NCI-H748 (cell line): ENCODE results near the gene SYNJ1.
"Not testable (repeated sequence)": the region's sequence is repeated elsewhere in the genome, so short reads cannot be mapped to it uniquely, and the experiment has no call there.

Experiments used
- DNase-seq: peaks from one replicate; lab custom pipeline; 2025; ENCODE audit not compliant: unreplicated experiment; lab: John Stamatoyannopoulos, UW

SYNJ1 gene

DNA sequence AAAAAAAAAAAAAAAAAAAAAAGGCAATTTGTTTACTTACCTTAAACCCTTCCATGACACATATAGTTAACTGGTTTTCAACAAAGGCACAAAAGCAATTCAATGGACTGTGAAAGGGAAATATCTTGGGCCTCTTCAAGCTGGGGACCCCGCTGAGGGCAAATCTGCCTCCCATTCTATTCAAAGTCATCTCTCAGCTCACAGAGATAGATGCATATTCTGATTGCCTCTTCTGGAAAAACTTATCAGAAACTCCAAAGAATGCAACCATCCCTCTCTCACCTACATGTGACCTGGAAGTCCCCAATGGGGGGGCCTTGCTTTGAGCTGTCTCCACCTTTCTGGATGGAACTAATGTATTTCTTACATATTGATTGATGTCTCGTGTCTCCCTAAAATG is 12.1 kb upstream of the SYNJ1 start:
- DNase-seq: no peak

DNA sequence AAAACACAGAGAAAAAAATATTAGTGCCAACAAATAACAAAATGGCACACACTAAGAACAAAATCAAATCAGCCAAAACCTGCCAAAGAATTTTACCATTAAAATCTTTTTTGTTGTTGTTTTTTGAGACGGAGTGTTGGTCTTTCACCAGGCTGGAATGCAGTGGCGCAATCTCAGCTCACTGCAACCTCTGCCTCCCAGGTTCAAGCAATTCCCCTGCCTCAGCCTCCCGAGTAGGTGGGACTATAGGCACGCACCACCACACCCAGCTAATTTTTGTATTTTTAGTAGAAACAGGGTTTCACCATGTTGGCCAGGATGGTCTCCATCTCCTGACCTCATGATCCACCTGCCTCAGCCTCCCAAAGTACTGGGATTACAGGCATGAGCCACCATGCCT is 8.3 kb upstream of the SYNJ1 start:
- DNase-seq: not testable (repeated sequence)

DNA sequence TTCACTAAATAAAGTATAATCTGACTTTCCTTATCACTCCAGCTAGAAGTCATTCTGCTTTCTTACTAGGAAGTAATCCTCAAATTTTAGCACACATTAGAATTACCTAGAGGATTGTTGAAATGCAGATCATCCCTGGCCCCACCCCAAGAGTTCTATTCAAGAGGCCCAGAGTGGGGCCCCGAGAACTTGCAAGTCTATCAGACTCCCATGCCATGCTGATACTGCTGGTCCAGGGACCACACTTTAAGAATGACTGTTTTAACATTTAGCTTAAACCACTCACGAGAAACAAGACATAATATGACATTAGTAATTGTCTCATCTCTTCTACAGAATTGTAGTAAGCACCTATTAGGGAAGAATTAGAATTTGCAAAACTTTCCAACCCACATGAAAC is 7.7 kb upstream of the SYNJ1 start:
- DNase-seq: no peak

DNA sequence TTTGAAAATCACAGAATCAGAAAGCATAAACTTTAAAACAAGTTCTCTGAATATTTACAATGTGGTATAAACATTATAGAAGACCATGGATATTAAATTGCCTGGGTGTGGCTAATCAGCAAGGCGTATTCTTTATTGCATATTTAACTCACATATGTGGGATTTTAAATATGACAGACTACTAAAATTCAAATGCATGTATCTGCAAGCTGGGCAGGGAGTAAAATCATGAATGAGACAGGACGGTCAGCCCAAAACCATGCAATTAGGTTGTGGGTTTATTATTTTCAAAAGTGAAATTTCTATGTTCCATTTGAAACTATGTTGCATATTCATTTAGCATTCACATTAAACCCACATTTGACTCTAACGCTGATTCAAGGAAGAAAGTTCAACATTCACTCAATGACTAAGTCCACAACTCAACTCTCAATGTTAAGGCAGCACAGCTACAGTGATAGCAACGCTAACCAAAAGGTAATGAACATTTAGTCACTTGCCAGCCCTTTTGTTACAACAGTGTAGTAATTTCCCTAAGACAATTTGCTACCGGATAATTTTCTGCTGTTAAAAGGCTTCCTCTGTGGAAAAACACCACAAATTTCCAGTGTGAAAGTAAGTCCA is 6.3 kb upstream of the SYNJ1 start:
- DNase-seq: no peak

DNA sequence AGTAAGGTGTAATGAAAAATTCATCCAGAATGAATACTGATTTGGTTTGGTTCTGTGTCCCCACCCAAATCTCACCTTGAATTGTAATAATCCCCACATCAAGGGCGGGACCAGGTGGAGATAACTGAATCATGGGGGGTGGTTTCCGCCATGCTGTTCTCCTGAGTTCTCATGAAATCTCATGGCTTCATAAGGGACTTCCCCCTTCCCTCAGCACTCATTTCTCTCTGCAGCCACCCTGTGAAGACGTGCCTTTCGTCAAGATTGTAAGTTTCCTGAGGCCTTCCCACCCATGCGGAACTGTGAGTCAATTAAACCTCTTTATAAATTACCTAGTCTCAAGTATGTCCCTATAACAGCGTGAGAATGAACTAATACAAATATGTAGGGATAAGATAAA is 5.5 kb upstream of the SYNJ1 start:
- DNase-seq: no peak

DNA sequence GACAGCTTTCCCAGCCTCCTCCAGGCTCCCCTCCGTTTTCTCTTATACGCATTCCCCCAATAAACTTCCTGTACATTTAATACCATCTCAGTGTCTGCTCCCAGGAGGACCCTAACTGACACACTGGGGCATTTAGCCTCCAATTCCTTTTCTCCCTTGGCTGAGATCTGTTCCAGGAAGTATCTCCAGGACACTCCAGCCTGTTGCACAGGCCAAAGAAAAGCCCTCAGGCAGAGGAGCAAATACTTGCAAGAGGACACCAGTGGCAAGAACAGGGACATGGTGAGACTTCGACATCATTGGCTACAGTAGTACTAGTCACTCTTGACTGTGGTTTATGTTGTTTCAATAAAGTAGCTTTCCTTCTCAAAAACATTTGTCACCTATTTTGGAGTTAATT is 4.7 kb upstream of the SYNJ1 start:
- no peak for DNase-seq

DNA sequence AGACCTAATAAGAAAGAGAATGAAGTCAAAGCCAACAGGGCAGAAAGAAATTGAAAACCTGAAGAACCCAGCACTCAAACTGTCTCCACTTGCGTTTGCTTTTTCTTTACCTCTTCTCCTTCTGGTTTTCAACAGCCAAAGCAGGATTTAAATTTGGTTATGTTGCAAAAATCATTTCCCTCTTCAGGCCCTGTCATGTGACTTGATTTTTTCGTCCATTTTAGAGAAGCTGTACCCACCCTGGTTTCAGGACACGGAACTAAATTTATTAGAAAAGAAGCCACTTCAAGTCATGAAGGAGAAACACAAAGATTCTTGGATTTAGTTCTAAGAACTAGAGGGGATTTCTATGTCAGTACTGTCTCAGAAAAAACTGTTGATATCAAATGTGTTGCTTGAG is 1.0 kb upstream of the SYNJ1 start:
- no peak for DNase-seq

DNA sequence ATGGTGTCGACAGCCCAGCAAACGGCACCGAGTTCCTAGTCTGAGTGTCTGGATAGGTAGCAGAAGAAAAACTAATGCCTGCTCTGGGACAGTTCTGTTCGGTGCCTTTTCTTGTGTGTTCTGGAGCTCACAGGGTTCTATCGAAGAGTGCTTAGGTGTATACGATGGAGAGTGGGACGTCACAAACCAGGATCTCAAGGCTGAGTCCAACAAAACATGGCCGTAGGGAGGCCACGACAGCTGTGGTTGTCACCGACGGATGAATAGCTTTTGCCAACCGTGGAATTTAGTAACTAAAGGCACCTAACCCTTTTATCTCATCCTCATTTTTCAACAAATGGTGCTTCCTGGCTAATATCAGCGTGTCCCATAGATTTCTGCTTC is 635 bp upstream of the SYNJ1 start:
- no peak for DNase-seq

DNA sequence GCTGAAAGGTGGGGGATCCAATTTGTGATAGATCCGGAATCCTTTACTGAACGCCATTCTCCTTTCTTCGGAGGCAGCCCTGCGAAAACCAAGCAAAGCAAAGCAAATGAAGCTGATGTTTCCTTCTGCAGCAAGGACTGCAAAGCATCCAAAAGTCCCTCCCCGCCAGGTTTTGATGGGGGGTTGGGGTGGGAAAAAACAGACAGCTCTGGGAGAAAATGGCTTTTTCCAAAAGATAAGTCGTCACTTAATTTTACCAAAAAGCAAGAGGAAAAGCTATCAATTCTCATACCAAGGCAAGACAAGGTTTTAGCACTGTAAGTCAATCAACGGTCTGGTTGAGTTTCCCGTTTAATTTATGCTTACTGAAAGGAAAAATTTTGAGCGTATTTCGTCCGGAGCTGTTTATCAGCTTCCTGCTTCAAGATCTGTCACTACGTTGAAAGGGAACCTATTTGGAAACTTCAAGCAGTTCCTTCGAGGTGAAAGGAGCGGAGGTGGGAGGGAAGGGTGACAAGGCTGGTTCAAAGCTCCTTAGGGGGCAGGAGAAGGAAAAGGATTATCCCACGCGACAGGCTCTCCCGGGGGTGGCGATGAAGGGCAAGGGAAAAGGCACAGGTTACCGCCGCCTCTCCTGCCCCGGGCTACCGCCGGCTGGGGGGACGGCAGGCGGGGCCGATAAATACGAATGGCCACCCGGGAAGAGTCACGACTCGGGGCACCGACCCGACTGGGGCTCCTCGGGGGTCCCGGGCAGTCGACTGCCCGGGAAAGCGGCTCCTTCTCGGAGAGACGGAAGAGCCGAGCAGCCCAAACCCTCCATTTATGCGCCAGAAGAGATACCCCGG is 750 bp downstream of the SYNJ1 start:
- peak; percentile 50 for DNase-seq

DNA sequence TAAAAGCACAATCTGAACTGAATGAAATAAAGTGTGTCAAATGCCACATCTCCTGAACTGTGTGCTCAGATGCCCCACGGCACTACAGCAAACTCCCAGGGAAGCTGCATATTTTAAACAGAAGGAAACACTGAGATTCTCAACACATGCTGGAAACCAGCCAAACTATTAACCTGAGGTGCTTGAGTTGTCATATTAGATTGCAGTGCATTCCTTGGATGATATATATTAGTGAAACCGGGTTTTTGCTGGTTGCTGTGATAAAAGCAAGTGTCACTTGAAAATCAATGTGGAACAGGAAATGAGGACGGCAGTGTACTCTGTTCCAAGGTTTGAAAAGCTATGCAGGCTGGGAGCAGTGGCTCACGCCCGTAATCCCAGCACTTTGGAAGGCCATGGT is 8.7 kb downstream of the SYNJ1 start:
- no peak for DNase-seq

DNA sequence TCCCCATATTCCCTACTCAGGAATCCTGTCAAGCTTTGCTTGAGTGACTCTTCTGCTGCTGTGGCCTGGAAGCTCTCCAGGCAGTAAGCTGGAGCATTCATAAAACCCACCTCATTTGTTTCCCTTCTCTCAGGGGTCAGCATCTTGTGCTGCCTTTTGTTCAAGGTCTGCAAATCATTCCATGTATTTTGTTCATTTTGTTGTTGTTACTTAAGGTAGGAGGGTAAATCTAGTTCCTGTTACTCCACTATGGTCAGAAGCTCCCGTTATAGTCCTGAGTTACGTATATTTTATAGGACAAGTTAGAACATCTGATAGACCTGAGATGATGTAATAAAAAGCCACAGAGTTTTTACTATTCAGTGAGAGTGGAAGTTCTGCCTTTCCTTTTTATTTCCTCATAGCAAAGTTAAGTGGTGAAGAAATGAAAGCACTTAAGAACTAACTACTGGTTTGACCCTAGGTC is 9.9 kb downstream of the SYNJ1 start:
- no peak for DNase-seq

DNA sequence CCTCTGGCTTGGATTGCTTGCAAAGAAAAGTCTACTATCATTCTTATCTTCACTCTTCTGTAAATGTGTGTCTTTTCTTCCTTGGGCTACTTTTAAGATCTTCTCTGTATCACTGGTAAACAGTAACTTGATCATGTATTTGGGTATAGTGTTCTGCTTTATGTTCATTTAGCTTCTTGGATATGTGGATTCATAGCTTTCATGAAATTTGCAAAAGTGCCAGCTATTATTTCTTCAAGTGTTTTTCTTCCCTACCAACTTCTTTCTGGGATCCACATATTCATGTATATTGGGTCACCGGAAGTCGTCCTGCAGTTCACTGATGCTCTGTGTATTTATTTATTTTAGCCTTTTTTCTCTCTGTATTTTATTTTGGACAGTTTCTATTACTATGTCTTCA is 11.3 kb downstream of the SYNJ1 start:
- no peak for DNase-seq

DNA sequence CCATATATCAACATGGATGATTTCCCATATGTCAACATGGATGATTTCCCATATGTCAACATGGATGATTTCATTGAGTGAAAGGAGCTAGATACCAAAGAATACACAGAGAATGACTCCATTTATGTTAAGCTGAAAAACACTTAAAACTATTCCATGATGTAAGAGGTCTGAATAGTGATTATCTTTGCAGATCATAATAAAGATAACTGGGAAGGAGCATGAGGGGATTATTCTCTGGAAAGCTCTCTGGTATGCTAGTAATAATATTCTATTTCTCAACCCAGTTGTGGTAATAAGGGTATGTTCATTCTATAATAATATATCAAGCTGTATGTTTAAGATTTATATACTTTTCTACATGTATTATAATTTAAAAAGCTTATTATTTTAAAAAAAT is 14.1 kb downstream of the SYNJ1 start:
- no peak for DNase-seq

DNA sequence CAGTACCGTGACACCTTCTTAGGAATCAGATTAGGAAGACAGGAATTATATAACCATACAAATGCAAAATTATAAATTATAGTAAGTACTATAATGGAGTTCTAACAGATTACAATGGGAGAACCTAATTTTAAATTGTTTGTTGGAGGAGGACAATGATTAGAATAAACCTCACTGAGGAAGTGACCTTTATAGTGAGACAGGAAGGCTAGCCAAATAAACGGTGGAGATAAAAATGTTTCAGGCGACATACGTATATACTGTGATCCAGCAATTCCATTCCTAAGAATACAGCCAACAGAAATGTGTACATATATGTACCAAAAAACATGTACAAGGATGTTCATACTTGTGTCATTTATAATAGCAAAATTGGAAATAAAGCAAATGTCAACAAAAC is 15.2 kb downstream of the SYNJ1 start:
- no peak for DNase-seq

DNA sequence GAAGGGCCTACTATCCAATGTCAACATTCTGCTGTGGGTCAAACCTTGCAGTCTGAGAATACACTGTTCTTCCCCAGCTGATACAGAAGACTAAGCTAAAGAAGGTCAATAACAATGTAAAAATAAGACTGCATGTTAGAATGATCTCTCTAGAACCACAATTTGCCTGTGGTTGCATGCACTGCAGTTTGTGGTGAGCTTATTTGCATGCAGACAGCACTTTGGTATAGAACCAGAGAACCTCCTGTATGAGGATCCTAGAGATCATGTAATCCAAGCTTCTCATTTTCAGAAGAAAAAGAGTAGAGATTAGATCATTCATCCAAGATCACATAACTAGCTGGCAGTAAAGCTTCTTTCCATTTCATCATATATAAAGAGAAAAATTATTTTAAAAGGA is 15.8 kb downstream of the SYNJ1 start:
- DNase-seq: no peak

DNA sequence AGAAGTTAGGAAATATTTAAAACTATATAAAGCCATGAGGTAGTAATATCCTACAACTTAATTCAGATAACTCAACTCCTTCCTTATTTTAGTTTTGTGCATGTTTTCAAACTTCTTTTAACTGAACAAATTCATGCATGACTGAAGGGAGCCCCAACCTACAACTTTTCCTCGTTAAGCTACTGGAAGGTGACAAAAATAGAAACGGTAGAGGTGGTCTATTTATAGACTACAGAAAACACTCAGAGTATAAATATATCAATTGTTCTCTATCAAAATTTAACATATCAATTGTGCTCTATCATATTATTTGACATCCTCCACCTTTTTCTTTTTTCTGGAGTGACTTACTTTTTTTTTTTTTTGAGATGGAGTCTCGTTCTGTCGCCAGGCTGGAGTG is 16.8 kb downstream of the SYNJ1 start:
- DNase-seq: no peak

DNA sequence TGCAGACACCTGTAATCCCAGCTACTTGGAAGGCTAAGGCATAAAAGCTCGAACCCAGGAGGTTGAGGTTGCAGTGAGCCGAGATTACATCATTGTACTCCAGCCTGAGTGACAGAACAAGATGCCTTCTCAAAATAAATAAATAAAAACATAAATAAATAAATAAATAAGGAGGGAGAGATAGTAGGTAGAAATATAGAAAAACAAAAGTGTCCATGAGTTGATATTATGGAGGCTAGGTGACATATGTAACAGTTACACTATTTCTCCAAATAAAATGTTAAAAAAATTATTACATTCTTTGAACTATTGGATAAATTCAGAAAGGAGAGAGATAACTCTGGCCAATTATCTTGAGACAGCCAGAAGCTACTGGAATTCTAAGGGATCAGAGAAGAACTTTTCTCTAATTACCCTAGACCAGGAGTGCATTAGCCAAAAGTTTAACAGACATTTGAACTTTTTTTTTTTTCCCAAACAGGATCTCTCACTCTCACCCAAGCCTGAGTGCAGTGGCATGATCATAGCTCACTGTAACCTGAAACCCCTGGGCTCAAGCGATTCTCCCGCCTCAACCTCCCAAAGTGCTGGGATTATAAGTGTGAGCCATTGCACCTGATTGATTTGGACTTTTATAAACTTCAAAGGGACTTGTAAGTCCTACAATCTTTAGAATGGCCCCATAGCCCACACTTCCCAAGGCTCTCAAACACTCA is 17.6 kb downstream of the SYNJ1 start:
- no peak for DNase-seq

DNA sequence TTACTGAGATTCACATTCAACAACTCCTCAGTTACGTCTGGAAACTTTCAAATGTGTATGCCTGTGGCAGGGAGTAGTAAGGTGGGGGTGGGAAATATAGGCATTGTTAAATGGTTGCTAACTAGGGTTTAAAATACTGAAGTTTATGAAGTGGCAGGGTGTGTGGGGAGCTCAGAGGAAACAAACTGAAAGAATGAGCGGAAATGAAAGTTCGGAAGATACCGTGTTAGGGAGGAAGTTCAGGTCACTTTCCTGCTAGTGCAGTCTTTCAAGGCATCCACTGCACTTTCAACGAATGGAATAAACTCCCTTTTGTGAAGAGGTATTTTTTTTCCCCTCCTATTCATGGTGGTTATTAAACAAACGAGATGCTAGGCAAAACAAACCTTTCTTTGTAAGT is 19.7 kb downstream of the SYNJ1 start:
- no peak for DNase-seq

DNA sequence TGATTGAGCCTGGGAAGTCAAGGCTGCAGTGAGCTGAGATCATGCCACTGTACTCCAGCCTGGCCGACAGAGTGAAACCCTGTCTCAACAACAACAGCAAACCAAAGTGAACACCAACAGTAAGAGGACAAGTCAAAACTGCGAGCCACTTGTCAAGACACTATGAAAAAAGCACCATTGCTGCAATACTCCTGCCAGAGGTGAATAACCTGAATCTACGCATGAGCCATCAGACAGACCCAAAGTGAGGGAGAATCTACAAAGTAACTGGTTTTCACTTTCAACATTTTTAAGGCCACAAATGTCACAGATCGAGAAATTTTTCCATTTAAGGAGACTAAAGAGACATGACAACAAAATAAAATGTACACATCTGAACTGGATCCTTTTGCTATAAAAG is 21.9 kb downstream of the SYNJ1 start:
- no peak for DNase-seq

DNA sequence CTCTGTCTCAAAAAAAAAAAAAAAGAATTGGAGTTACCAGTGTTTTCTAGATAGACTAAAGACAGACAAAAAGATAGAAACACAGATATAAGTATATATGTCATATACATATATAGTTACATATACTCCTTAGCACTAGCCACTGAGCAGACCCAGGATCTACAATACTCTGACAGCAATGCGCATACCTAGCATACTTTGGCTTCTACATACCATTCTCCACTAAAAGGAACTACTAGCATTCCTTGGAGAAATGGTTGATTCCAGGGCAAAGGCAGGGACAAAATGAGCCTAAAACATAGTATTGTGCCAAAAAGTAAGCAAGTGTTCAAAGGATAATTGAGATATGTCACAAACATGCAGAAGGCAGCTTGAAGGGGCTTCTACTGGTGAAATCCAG is 22.7 kb downstream of the SYNJ1 start:
- no peak for DNase-seq

DNA sequence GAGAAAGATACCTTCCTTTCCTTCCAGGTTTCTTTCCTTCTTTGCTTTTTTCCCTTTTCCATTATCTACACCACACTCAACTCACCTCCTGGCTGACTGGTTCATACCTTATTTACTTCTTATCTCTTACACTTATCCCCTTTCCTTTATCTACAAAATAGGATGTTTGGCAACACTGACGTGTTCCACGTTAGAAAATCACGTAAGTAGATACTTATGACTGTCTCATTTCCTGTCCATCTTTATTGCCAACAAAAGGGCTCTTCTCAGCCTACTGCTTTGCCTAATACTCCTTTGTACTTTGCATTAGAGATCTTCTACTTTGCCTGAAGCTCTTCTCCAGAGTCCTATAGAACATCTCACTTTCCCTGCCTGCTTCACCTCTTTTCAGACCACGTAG is 25.1 kb downstream of the SYNJ1 start:
- no peak for DNase-seq
